Panc1 (cell line): ENCODE measurements around the gene B4GALT6. TPM values are rescaled to one million over a fixed set of nuclear protein-coding genes. Genes with fewer than 3 reads are reported as not detected.

Source experiments
- ATAC-seq: fragments of 200-7000 bp; cut with Tn5 transposase; 2 replicates; pipeline ENCODE4 v1.9.1; 2020; ENCODE audit warnings: mild to moderate bottlenecking, moderate library complexity
- BruUV-seq: library from RNA; stranded (reverse); fragments of 400-500 nt; replicated peaks from 2 replicates; lab custom pipeline; 2021; lab: Mats Ljungman, UMichigan
- CTCF ChIA-PET: fragments of 300-600 bp; sonication (Branson Sonifier 250); formaldehyde crosslinking; loops from one replicate; lab custom pipeline; 2022; ENCODE audit warnings: antibody characterized with exemption; lab: Charles Lee
- POLR2A ChIA-PET: fragments of 300-600 bp; sonication (Branson Sonifier 250); formaldehyde crosslinking; loops from one replicate; lab custom pipeline; 2022; ENCODE audit warnings: antibody characterized with exemption; lab: Charles Lee
- DNase-seq: peaks from one replicate; pipeline ENCODE4 v3.0.0-alpha.2; 2010; ENCODE audit warnings: low read depth, low spot score
- H3K27ac ChIP-seq: 2 replicates; pipeline ENCODE4 v1.5.1; 2011; ENCODE audit warnings: mild to moderate bottlenecking, low read length, inconsistent platforms
- H3K27me3 ChIP-seq: fragments of 200-500 bp; sonication (Bioruptor generic); 2 replicates; pipeline ENCODE4 v1.6.0; 2014; ENCODE audit warnings: low read length, inconsistent platforms; ENCODE audit not compliant: control insufficient read depth, insufficient read depth
- H3K36me3 ChIP-seq: fragments of 200-500 bp; sonication (Bioruptor generic); 2 replicates; pipeline ENCODE4 v1.5.1; 2014; ENCODE audit warnings: inconsistent platforms, mild to moderate bottlenecking, low read length, moderate library complexity; ENCODE audit not compliant: control insufficient read depth, insufficient read depth
- H3K4me1 ChIP-seq: 2 replicates; pipeline ENCODE4 v1.5.1; 2011; ENCODE audit warnings: inconsistent platforms, mild to moderate bottlenecking, low read length, moderate library complexity; ENCODE audit not compliant: control insufficient read depth, insufficient read depth
- H3K4me3 ChIP-seq, 2 experiments: 2 replicates each; pipeline ENCODE4 v1.5.1; 2011 to 2012; ENCODE audit warnings: low read depth in 2 of 2, low read length in 2 of 2, mild to moderate bottlenecking in 2 of 2, inconsistent platforms in 1 of 2, moderate library complexity in 1 of 2
- H3K9me3 ChIP-seq: fragments of 200-500 bp; sonication (Bioruptor generic); 2 replicates; pipeline ENCODE4 v1.5.1; 2014; ENCODE audit warnings: low read depth, mild to moderate bottlenecking, inconsistent platforms, low read length, moderate library complexity; ENCODE audit not compliant: control insufficient read depth, insufficient read depth
- CTCF ChIP-seq: fragments of 450-650 bp; IDR thresholded peaks from 2 replicates; pipeline ENCODE4 v1.5.1; 2017; ENCODE audit warnings: mild to moderate bottlenecking
- POLR2AphosphoS5 ChIP-seq: IDR thresholded peaks from 2 replicates; pipeline ENCODE4 v1.6.1; 2012; ENCODE audit warnings: mild to moderate bottlenecking, low read depth, low read length, moderate library complexity
- SIN3A ChIP-seq: IDR thresholded peaks from 2 replicates; pipeline ENCODE4 v1.6.1; 2012; ENCODE audit warnings: low read depth, mild to moderate bottlenecking, low read length, moderate library complexity, borderline replicate concordance; ENCODE audit not compliant: insufficient read depth
- TCF7L2 ChIP-seq: IDR thresholded peaks from 2 replicates; pipeline ENCODE4 v1.6.1; 2011; ENCODE audit warnings: mild to moderate bottlenecking, low read depth, low read length, inconsistent platforms
- in situ Hi-C: cut with HindIII; loops from 2 replicates; pipeline ENCODE4 v1.10.0; 2016; ENCODE audit warnings: low sequenced_read_pairs, low pct_unique_long_range_greater_than_20kb
- intact Hi-C: fragments of 100-400 bp; cut with micrococcal nuclease; formaldehyde crosslinking; loops from one replicate; pipeline ENCODE4 v1.10.0; 2022; ENCODE audit not compliant: unreplicated experiment
- total RNA-seq: library from RNA; stranded (reverse); gene quantifications from one replicate; pipeline ENCODE4 v1.2.1, GENCODE V29; 2021; ENCODE audit not compliant: unreplicated experiment
- TF ChIP-seq, protein P1 (sequence below), 2 experiments: IDR thresholded peaks; 2 replicates each; pipeline ENCODE4 v1.6.1; 2011 to 2012; ENCODE audit warnings: low read depth in 2 of 2, control low read depth in 1 of 2, low read length in 1 of 2, mild to moderate bottlenecking in 1 of 2, moderate library complexity in 1 of 2; ENCODE audit not compliant: insufficient read depth in 1 of 2

B4GALT6 gene
- total RNA-seq, 1 experiment from 2014 or later, result 36.3 TPM

DNA sequence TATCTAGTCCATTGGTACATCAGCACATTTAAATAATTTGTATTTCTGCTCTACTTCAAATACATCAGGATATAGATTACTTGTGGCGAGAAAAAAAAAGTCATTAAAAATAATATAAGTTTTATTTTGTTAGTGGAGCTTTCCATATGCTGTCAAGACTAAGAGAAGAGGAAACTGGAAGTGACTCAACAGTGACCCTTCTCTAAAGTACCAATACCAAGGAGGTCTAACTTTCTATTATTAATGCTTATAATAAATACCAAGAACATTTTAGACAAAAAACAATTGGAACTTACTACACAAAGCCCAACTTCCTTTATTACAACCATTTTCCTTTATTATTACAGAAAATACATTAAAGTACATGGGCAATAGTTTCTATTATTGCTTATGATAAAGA, 52.9 kb downstream of the B4GALT6 start:
- no peak for DNase-seq
- intact Hi-C loops, result no loop called here
- no TSS peak for BruUV-seq

GRCh38 chr18:31630549-31630948, 53.8 kb downstream of the B4GALT6 start:
- Histone ChIP-seq H3K36me3 (no peaks in the 10 kb centered on the region), H3K4me1 (no peaks in the 10 kb centered on the region), H3K4me3 (no peak overlapping the region), H3K27me3 (no peaks in the 10 kb centered on the region), H3K9me3 (no peaks in the 10 kb centered on the region), H3K27ac (no peak overlapping the region)
- intact Hi-C loops, result no loop called here
- ATAC-seq, result no peak
- no TSS peak for BruUV-seq
- in situ Hi-C loops, result no loop called here
- ChIA-PET POLR2A (no interaction called here), CTCF (no interaction called here)
- DNase-seq, result no peak
- TF ChIP-seq SIN3A (no peak), TCF7L2 (no peak), CTCF (no peak)
- TF ChIP-seq, protein P1, sequence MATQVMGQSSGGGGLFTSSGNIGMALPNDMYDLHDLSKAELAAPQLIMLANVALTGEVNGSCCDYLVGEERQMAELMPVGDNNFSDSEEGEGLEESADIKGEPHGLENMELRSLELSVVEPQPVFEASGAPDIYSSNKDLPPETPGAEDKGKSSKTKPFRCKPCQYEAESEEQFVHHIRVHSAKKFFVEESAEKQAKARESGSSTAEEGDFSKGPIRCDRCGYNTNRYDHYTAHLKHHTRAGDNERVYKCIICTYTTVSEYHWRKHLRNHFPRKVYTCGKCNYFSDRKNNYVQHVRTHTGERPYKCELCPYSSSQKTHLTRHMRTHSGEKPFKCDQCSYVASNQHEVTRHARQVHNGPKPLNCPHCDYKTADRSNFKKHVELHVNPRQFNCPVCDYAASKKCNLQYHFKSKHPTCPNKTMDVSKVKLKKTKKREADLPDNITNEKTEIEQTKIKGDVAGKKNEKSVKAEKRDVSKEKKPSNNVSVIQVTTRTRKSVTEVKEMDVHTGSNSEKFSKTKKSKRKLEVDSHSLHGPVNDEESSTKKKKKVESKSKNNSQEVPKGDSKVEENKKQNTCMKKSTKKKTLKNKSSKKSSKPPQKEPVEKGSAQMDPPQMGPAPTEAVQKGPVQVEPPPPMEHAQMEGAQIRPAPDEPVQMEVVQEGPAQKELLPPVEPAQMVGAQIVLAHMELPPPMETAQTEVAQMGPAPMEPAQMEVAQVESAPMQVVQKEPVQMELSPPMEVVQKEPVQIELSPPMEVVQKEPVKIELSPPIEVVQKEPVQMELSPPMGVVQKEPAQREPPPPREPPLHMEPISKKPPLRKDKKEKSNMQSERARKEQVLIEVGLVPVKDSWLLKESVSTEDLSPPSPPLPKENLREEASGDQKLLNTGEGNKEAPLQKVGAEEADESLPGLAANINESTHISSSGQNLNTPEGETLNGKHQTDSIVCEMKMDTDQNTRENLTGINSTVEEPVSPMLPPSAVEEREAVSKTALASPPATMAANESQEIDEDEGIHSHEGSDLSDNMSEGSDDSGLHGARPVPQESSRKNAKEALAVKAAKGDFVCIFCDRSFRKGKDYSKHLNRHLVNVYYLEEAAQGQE (IDR thresholded peaks at IDR 0.05; ENCODE audit: insufficient read depth in 1 of 2, low read depth in 2 of 2, low read length in 1 of 2), result no peak

More for the DNA sequence above, 52.9 kb downstream of the B4GALT6 start:
- H3K36me3 ChIP-seq, result no peaks in the 10 kb centered on the region; the same call in 1 of the 2 replicates
- no peak overlapping the region for H3K4me3 ChIP-seq
- no peak overlapping the region for H3K27ac ChIP-seq
- POLR2A ChIA-PET, result no interaction called here
- ATAC-seq, result no peak
- no peaks in the 10 kb centered on the region for H3K4me1 ChIP-seq
- H3K27me3 ChIP-seq, result no peaks in the 10 kb centered on the region
- in situ Hi-C loops, result no loop called here
- TF ChIP-seq CTCF (no peak), SIN3A (no peak), POLR2AphosphoS5 (no peak)
- no peaks in the 10 kb centered on the region for H3K9me3 ChIP-seq
- CTCF ChIA-PET, result no interaction called here
